ENCODE results near the gene KLF11. TPM values are rescaled to one million over a fixed set of nuclear protein-coding genes. Genes with fewer than 3 reads are reported as not detected.

The KLF11 gene
- polyA plus RNA-seq, 2 of the 4 experiments (the other 2 are of a cell fraction), result 2.8 to 8.2 TPM

DNA sequence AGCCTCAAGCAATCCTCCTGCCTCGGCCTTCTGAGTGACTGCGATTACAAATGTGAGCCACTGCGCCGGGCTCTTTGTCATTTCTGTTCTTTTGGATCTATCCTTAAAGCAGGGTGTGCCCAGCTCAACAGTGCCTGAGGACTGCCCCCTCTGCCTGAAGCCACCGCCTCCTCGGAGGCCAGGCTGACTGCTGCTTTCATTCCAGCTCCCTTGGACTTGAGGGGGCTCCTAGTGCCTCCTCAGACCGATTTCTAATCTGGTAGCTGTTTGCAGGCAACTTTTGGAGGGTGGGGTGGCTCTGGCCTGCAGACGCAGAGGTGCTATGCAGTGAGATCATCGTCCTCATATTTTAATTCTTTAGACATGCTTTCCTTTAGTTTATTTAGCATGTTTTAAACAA is 35.9 kb upstream of the KLF11 start:
- ChIA-PET POLR2A (no interaction called here), CTCF (interaction anchor here (0.8 to 8.7 kb wide), 6 partner anchors 9 to 194 kb away, joined by 3 to 65 read pairs (median 4); no protein-coding TSS in a partner anchor)
- H3K4me2 ChIP-seq, result no peak overlapping the region
- no peak overlapping the region for H3K27ac ChIP-seq
- 74% methylated on average over 9 of the region's 9 CpGs for WGBS (ENCODE audit: missing lambda C conversion rate)
- no peaks in the 10 kb centered on the region for H3K9me3 ChIP-seq
- no peaks in the 10 kb centered on the region for H3K4me1 ChIP-seq
- no peak overlapping the region for H3K4me3 ChIP-seq
- DNase-seq (ENCODE audit: low read depth in 1 of 2, low spot score in 1 of 2) (no peak), ATAC-seq (no peak), FAIRE-seq (no peak)
- TF ChIP-seq ATOH8 (CRISPR knock-in tag; IDR thresholded peaks at IDR 0.05; ENCODE audit: low read depth), result no peak
- TF ChIP-seq, protein P1, sequence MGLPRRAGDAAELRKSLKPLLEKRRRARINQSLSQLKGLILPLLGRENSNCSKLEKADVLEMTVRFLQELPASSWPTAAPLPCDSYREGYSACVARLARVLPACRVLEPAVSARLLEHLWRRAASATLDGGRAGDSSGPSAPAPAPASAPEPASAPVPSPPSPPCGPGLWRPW (IDR thresholded peaks at IDR 0.05), result no peak
- TF ChIP-seq ELK1 (IDR thresholded peaks at IDR 0.05; ENCODE audit: low read depth, low read length), result no peak
- no peak for TF ChIP-seq ESRRA (IDR thresholded peaks at IDR 0.05; ENCODE audit: borderline replicate concordance, low read length)
- no peak for TF ChIP-seq POLR2A (IDR thresholded peaks at IDR 0.05; ENCODE audit: low read length)
- TF ChIP-seq EHF (CRISPR knock-in tag; IDR thresholded peaks at IDR 0.05), result no peak

- FAIRE-seq (no peak), ATAC-seq (no peak), DNase-seq (ENCODE audit: low read depth in 1 of 2, low spot score in 1 of 2) (no peak)
- Histone ChIP-seq H3K27ac (no peak overlapping the region), H3K4me1 (no peaks in the 10 kb centered on the region), H3K4me3 (no peak overlapping the region), H3K9me3 (no peaks in the 10 kb centered on the region), H3K4me2 (no peak overlapping the region)
- ChIA-PET POLR2A (no interaction called here), CTCF (interaction anchor here (1.0 to 8.7 kb wide), 5 partner anchors 23 to 208 kb away, joined by 3 to 65 read pairs (median 4); no protein-coding TSS in a partner anchor)
- TF ChIP-seq ZNF302 (CRISPR knock-in tag; IDR thresholded peaks at IDR 0.05) (no peak), CHD2 (IDR thresholded peaks at IDR 0.05; ENCODE audit: low read length, partially characterized antibody) (no peak)
- 68% methylated on average over 22 of the region's 22 CpGs for WGBS (ENCODE audit: missing lambda C conversion rate)
Observed at GRCh38 chr2:10007921-10008808, 35.2 kb upstream of the KLF11 start.

DNA sequence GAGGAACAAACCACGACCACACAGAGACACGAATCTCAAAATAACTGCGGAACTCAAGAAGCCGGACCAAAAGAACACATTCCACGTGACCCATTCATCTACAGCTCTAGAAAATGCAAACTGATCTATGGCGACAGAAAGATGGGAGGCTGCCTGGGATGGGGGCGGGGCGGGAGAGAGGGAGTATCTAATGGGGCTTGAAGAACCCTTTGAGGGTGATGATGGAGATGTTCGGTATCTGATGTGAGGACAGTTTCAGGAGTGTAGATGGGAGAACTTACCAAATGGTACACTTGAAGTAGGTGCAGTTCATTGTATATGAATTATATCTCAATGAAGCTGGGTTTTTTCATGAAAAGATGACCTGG is 34.6 kb upstream of the KLF11 start:
- FAIRE-seq (no peak), DNase-seq (ENCODE audit: low read depth in 1 of 2, low spot score in 1 of 2) (no peak), ATAC-seq (no peak)
- 71% methylated on average over 9 of the region's 9 CpGs for WGBS (ENCODE audit: missing lambda C conversion rate)
- Histone ChIP-seq H3K27ac (no peak overlapping the region), H3K9me3 (no peaks in the 10 kb centered on the region; the same call in 2 of the 3 replicates), H3K4me3 (no peak overlapping the region), H3K4me2 (no peak overlapping the region), H3K4me1 (no peaks in the 10 kb centered on the region)
- TF ChIP-seq HMGXB4 (CRISPR knock-in tag; IDR thresholded peaks at IDR 0.05; ENCODE audit: borderline replicate concordance) (no peak), KDM5A (IDR thresholded peaks at IDR 0.05) (no peak), TFCP2L1 (CRISPR knock-in tag; IDR thresholded peaks at IDR 0.05) (no peak)
- ChIA-PET POLR2A (no interaction called here), CTCF (interaction anchor here (1.0 to 8.7 kb wide), 4 partner anchors 23 to 208 kb away, joined by 4 to 65 read pairs (median 5); no protein-coding TSS in a partner anchor)

DNA sequence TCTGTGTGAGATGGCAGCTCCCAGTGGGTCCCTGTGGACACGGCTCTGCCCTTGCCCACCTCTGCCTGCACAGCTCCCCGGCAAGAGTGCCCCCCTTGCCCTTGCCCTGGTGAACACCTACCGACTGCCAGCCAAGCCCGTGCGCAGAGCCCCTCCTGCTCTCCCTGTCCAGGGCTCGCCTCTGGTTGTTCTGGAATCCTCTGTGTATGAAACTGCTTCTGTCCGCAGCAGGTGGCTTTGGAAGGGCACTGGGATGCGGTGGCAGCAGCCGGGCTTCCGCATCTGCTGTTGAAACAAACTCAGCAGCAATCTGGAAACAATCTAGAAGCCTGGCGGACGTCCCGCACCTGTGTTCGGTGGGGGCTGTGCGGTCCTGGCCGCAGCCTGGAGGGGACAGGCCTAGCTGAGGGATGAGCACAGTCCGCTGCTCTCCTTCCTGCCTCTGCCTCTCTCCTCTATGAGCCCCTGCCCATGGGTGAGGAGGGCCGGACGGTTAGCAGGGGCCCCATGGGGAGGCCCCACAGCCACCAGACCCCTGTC is 34.0 kb upstream of the KLF11 start:
- DNase-seq (ENCODE audit: low read depth in 1 of 2, low spot score in 1 of 2), result no peak
- ATAC-seq, result peak in 1 of 2 experiments; percentile 48; a peak in 3 of 6 replicates
- FAIRE-seq, result no peak
- H3K4me1 ChIP-seq, result no peaks in the 10 kb centered on the region
- H3K4me3 ChIP-seq, result no peak overlapping the region
- WGBS (ENCODE audit: missing lambda C conversion rate), result 82% methylated on average over 17 of the region's 19 CpGs
- POLR2A ChIA-PET, result no interaction called here
- H3K4me2 ChIP-seq, result no peak overlapping the region
- H3K27ac ChIP-seq, result no peak overlapping the region
- peaks cover 3% of the 10 kb centered on the region; the same call in 1 of the 3 replicates for H3K9me3 ChIP-seq
- TF ChIP-seq FOXS1 (CRISPR knock-in tag; IDR thresholded peaks at IDR 0.05) (no peak), KDM5A (IDR thresholded peaks at IDR 0.05) (no peak), CHD4 (IDR thresholded peaks at IDR 0.05; ENCODE audit: borderline replicate concordance) (no peak), MAFK (IDR thresholded peaks at IDR 0.05; ENCODE audit: partially characterized antibody) (no peak), CTCF (IDR thresholded peaks at IDR 0.05) (no peak), TFCP2L1 (CRISPR knock-in tag; IDR thresholded peaks at IDR 0.05) (no peak), ZC3H11A (IDR thresholded peaks at IDR 0.05) (no peak)
- CTCF ChIA-PET, result interaction anchor here (1.0 to 8.7 kb wide), 5 partner anchors 17 to 196 kb away, joined by 3 to 65 read pairs (median 4); no protein-coding TSS in a partner anchor
